Heart left ventricle (tissue), 13 donors: ENCODE results near the gene HERPUD1.

ENCODE experiments used
- POLR2A ChIP-seq, 2 donors: fragments of 450-650 bp; IDR thresholded peaks; one replicate each; pipeline ENCODE4 v1.6.1; 2017; ENCODE audit warnings: antibody characterized with exemption in 2 of 2, mild to moderate bottlenecking in 2 of 2, moderate library complexity in 2 of 2
- TF ChIP-seq, protein P1 (sequence below), 12 donors: fragments of 200-600 bp; sonication (generic) in 4 of 12; IDR thresholded peaks; one replicate each; pipeline versions ENCODE4 v1.5.0 to v1.8.0; 2018 to 2022; ENCODE audit warnings: antibody characterized with exemption in 12 of 12, mild to moderate bottlenecking in 5 of 12
- donor health status: ischemic (EF 13 %, LVEDD 7.1; RV severe dilation, severe dysfunction).
- donor health status: DM: no; HTN: yes; CAD: no.
- donor health status: DM: no; HTN: no; CAD: no.
- donor health status: ischemic (EF 25% LVEDD 6.9; RV normal size, moderate dysfunction).
- donor health status: ischemic (EF 25% LVEDD 5.7; RV mildly dilated, moderate dysfunction).
- donor health status: ischemic (EF 35%, LVEDD 5.7; RV mildly dilated, moderate dysfunction).
- donor health status: nonischemic (EF 11% LVEDD 7.7; RV severe dilation, severe dysfunction).
- donor health status: DM: yes; HTN: yes; CAD: no.
- donor health status: PGD.
- donor health status: ischemic (EF 29% LVEDD 5.4; RV normal size, mild dysfunction).
- donor health status: nonischemic (EF 23%, LVEDD 6.1; RV moderate dilation, normal function).

DNA sequence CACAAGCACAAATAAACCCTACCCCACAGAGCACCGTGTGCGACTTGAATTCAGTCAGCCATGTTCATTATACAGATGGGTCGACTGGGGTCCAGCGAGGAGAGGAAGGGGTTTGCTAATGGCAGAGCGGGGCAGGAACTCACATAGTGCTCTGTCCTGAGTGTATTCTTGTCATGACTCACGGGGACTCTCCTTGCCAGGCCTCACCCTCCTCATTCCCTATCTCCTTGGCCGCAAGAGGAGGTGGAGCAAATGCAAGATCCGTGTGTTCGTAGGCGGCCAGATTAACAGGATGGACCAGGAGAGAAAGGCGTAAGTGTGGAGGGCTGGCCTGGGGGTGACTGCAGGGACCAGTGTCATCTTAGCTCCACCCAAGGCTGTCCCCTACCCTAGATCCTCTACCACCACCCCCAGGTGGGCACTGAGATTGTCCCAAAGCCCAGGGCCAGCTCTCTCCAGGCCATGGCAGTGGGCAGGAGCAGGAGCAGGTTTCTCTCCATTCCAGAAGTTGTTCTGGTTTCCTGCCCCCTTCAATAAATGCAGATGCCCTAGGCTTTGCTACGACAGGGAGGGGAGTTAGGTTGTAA lies 37.5 kb upstream of the HERPUD1 start:
- TF ChIP-seq, protein P1, sequence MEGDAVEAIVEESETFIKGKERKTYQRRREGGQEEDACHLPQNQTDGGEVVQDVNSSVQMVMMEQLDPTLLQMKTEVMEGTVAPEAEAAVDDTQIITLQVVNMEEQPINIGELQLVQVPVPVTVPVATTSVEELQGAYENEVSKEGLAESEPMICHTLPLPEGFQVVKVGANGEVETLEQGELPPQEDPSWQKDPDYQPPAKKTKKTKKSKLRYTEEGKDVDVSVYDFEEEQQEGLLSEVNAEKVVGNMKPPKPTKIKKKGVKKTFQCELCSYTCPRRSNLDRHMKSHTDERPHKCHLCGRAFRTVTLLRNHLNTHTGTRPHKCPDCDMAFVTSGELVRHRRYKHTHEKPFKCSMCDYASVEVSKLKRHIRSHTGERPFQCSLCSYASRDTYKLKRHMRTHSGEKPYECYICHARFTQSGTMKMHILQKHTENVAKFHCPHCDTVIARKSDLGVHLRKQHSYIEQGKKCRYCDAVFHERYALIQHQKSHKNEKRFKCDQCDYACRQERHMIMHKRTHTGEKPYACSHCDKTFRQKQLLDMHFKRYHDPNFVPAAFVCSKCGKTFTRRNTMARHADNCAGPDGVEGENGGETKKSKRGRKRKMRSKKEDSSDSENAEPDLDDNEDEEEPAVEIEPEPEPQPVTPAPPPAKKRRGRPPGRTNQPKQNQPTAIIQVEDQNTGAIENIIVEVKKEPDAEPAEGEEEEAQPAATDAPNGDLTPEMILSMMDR (IDR thresholded peaks at IDR 0.05), result no peak
- no peak for TF ChIP-seq POLR2A (IDR thresholded peaks at IDR 0.05)
